Measurements from ENCODE around the gene F5.

DNA sequence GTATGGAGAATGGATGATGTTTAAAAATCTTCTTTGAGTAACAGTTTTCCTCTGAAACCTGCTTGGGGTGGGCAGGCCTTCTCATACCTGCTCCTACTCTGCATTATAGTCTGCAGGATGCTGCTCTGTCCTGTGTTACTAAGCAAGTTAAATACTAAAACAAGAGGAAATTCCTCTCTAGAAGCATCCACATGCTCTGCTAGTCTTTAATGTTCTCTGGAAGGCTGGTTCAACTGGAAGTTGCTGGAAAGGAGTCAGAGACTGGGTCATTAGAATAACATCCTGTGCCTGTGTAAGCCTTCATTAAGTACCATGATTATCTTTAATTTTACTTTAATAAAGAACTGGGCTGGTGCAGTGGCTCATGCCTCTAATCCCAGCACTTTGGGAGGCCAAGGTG, 37.8 kb upstream of the F5 start:
- TF ChIP-seq, protein P1, sequence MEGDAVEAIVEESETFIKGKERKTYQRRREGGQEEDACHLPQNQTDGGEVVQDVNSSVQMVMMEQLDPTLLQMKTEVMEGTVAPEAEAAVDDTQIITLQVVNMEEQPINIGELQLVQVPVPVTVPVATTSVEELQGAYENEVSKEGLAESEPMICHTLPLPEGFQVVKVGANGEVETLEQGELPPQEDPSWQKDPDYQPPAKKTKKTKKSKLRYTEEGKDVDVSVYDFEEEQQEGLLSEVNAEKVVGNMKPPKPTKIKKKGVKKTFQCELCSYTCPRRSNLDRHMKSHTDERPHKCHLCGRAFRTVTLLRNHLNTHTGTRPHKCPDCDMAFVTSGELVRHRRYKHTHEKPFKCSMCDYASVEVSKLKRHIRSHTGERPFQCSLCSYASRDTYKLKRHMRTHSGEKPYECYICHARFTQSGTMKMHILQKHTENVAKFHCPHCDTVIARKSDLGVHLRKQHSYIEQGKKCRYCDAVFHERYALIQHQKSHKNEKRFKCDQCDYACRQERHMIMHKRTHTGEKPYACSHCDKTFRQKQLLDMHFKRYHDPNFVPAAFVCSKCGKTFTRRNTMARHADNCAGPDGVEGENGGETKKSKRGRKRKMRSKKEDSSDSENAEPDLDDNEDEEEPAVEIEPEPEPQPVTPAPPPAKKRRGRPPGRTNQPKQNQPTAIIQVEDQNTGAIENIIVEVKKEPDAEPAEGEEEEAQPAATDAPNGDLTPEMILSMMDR (CRISPR knock-in tag; IDR thresholded peaks at IDR 0.05), result no peak
- TF ChIP-seq, protein P2, sequence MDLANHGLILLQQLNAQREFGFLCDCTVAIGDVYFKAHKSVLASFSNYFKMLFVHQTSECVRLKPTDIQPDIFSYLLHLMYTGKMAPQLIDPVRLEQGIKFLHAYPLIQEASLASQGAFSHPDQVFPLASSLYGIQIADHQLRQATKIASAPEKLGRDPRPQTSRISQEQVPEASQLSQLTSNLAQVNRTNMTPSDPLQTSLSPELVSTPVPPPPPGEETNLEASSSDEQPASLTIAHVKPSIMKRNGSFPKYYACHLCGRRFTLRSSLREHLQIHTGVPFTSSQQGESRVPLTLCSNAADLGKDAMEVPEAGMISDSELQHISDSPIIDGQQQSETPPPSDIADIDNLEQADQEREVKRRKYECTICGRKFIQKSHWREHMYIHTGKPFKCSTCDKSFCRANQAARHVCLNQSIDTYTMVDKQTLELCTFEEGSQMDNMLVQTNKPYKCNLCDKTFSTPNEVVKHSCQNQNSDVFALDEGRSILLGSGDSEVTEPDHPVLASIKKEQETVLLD (CRISPR knock-in tag; IDR thresholded peaks at IDR 0.05; ENCODE audit: low read depth), result no peak
- TF ChIP-seq EZH2 (conservative IDR thresholded peaks at IDR 0.05; ENCODE audit: low read depth, low read length) (no peak), KLF9 (CRISPR knock-in tag; IDR thresholded peaks at IDR 0.05; ENCODE audit: low read depth) (no peak), SP1 (IDR thresholded peaks at IDR 0.05) (no peak), SP1 (CRISPR knock-in tag; IDR thresholded peaks at IDR 0.05) (no peak), POLR2AphosphoS5 (IDR thresholded peaks at IDR 0.05; ENCODE audit: low read depth, low read length) (no peak), ZNF296 (CRISPR knock-in tag; conservative IDR thresholded peaks at IDR 0.05) (no peak), RFX3 (CRISPR knock-in tag; IDR thresholded peaks at IDR 0.05) (no peak)
- TF ChIP-seq, protein P3, sequence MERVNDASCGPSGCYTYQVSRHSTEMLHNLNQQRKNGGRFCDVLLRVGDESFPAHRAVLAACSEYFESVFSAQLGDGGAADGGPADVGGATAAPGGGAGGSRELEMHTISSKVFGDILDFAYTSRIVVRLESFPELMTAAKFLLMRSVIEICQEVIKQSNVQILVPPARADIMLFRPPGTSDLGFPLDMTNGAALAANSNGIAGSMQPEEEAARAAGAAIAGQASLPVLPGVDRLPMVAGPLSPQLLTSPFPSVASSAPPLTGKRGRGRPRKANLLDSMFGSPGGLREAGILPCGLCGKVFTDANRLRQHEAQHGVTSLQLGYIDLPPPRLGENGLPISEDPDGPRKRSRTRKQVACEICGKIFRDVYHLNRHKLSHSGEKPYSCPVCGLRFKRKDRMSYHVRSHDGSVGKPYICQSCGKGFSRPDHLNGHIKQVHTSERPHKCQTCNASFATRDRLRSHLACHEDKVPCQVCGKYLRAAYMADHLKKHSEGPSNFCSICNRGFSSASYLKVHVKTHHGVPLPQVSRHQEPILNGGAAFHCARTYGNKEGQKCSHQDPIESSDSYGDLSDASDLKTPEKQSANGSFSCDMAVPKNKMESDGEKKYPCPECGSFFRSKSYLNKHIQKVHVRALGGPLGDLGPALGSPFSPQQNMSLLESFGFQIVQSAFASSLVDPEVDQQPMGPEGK (CRISPR knock-in tag; IDR thresholded peaks at IDR 0.05), result no peak

All from HepG2 (cell line).